ENCODE data around the gene ADGRD1. TPM values are rescaled to one million over a fixed set of nuclear protein-coding genes. Genes with fewer than 3 reads are reported as not detected.

The ADGRD1 gene
- total RNA-seq, 8 experiments from 2014 or later = 0.67 to 25.2 (median 2.9) TPM

GRCh38 chr12:131041216-131041967, 87.7 kb downstream of the ADGRD1 start:
- H3K4me3 ChIP-seq = no peak overlapping the region
- peak in 5 of 8 experiments; percentile 55 to 74 (median 67) for ATAC-seq (replicated peaks in 6 of 8)
- in situ Hi-C loops (cut with MboI; ENCODE audit: low pct_unique_long_range_greater_than_20kb in 2 of 9, low sequenced_read_pairs in 9 of 9, unreplicated experiment in 9 of 9) = no loop called here
- peak overlapping the region in 1 of 2 donors; percentile 3 for H3K27ac ChIP-seq
- peaks cover 31 to 35% of the 10 kb centered on the region in 2 donors for H3K4me1 ChIP-seq (replicated peaks in 1 of 2)
- 80 to 100% (median 85%) methylated on average over 1 to 14 of the region's 20 CpGs; no CpG with 5 or more reads in 3 of the 10 experiments for whole genome bisulfite sequencing, 10 experiments

DNA sequence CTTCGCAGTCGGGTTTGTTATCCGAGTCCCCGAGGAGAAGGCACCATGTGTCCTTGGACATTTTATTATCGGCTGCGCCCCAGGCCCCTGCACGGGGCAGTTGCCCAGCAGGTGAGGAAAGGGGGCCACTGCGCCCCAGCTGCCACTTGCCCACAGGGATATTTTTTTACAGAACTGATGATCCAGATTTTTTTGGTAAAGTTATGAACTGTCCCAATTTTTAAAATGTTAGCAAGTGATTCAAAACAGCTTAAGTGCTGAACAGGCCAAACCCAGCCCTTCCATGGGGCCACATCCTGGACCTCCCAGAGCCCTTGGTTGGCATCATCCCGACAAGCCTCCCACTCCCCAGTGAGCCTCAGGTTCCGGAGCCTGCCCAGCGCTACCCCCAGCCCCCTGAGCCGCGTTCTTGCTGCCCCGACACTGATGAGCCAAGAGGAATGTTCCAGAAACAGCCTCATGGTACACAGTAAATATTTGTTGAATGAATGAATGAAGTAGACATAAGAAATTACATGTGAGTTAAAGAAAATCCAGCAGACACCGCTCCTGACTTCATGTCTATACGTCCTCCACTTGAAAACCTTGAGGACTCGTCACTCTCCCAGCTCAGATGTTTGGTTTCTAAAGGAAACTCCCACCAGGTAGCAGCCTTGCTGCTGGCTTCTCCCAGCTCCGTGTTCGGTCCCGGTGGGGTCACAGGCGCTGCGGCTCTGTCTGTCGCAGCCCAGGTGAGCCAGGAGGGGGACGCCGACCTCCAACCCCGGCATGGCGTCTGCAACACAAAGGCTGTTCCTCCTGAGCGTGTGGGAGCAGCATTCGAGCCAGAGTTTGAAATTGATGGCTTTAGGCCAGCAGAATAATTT, 88.5 kb downstream of the ADGRD1 start:
- 50 to 88% (median 80%) methylated on average over 1 to 12 of the region's 29 CpGs; no CpG with 5 or more reads in 3 of the 10 experiments for WGBS, 10 experiments

GRCh38 chr12:131042834-131043245, 89.1 kb downstream of the ADGRD1 start:
- 20 to 100% (median 69%) methylated on average over 2 to 4 of the region's 14 CpGs; no CpG with 5 or more reads in 6 of the 10 experiments for whole genome bisulfite sequencing, 10 experiments
- Histone ChIP-seq H3K27ac (no peak overlapping the region), H3K4me3 (no peak overlapping the region), H3K4me1 (replicated peaks in 1 of 2) (peaks cover 37 to 41% of the 10 kb centered on the region in 2 donors)
- in situ Hi-C loops (cut with MboI; ENCODE audit: low pct_unique_long_range_greater_than_20kb in 2 of 9, low sequenced_read_pairs in 9 of 9, unreplicated experiment in 9 of 9) = no loop called here
- ATAC-seq (replicated peaks in 6 of 8) = peak in 1 of 8 experiments; percentile 67

More for the DNA sequence above, 88.5 kb downstream of the ADGRD1 start:
- Histone ChIP-seq H3K4me1 (replicated peaks in 1 of 2) (peaks cover 31 to 35% of the 10 kb centered on the region in 2 donors), H3K4me3 (no peak overlapping the region), H3K27ac (no peak overlapping the region)
- ATAC-seq (replicated peaks in 6 of 8) = no peak
- in situ Hi-C loops (cut with MboI; ENCODE audit: low pct_unique_long_range_greater_than_20kb in 2 of 9, low sequenced_read_pairs in 9 of 9, unreplicated experiment in 9 of 9) = no loop called here

DNA sequence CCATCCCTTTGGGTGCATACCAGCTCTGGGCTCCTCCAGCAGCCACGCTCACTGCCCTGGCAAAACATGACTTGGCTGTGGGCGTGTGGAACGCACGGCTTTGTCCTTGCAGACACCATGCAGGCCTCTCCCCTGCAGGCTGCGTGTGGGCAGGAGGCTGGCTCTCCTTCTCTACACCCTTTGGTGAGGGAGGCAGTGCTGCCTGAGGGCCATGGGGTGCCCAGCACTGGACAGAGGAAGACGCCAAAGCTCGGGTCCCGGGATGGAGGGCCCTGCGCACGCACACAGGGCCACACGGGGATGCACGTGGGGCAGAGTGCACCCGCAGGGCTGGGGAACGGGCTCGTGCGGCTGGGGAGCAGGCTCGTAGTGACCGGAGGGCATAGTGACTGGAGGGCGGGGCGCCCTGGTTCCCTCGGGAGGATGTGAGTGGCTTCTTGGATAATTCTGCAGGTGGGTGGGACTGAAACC, 89.7 kb downstream of the ADGRD1 start:
- no peak for ATAC-seq (replicated peaks in 6 of 8)

DNA sequence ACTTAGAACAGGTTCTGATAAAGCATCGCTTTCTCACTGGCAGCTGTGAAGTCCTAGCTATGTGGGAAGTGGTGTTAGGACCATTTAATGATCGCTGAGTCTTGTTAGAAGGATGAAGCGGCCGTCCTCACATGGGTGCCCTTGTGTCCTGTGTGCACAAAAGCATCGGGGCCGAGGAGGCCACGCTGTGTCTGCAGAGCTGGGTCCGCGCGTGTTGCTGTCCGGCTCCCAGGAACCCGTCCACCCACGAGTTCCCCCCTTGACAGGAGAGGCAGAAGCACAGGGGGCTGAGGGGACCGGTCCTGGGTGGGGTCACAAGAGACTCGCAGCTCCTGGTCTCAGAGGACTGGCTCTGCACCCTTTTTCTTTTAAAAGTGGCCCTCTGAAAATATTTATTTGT, 90.4 kb downstream of the ADGRD1 start:
- WGBS, 10 experiments = 40 to 100% (median 93%) methylated on average over 1 to 6 of the region's 15 CpGs; no CpG with 5 or more reads in 4 of the 10 experiments
- no peak for ATAC-seq (replicated peaks in 6 of 8)
- H3K27ac ChIP-seq = no peak overlapping the region
- H3K4me3 ChIP-seq = no peak overlapping the region
- H3K4me1 ChIP-seq (replicated peaks in 1 of 2) = peaks cover 39 to 44% of the 10 kb centered on the region in 2 donors
- in situ Hi-C loops (cut with MboI; ENCODE audit: low pct_unique_long_range_greater_than_20kb in 2 of 9, low sequenced_read_pairs in 9 of 9, unreplicated experiment in 9 of 9) = no loop called here

More for the DNA sequence above, 89.7 kb downstream of the ADGRD1 start:
- whole genome bisulfite sequencing, 10 experiments = 67 to 93% (median 83%) methylated on average over 1 to 5 of the region's 21 CpGs; no CpG with 5 or more reads in 7 of the 10 experiments
- in situ Hi-C loops (cut with MboI; ENCODE audit: low pct_unique_long_range_greater_than_20kb in 2 of 9, low sequenced_read_pairs in 9 of 9, unreplicated experiment in 9 of 9) = no loop called here
- Histone ChIP-seq H3K27ac (no peak overlapping the region), H3K4me3 (no peak overlapping the region), H3K4me1 (replicated peaks in 1 of 2) (peaks cover 40 to 47% of the 10 kb centered on the region in 2 donors)

DNA sequence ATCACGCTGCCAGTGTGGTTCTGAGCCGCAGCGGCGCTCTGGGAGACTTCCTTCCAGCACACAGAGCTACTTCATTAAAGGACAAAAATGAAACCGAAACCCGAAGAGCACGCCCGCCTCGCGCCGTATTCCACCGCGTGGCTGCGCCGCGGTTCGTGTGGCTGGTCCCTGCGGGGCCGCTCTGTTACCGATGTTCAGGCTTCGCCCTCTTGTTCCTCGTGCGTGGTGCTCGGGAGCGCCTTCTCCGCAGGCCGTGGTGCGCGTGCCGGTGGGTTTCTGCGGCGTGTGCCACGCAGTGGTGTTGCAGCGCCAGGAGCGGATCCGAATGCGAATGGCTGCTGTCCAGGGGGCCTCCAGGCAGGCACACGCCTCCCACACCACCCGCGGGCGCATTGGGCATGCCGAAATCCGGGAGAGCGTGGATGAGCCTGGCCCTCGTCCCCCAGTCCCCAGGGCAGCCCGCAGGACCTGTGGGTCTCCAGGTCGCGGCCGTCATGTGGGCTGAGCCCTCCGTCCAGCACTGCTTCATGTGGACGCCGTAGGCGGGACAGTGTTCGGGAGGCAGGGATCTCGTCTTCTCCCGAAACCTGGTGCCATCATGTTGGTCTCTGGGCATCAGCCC, 91.2 kb downstream of the ADGRD1 start:
- 100% methylated on average over 3 of the region's 56 CpGs; no CpG with 5 or more reads in 9 of the 10 experiments for WGBS, 10 experiments
- no peak overlapping the region for H3K27ac ChIP-seq
- no peak for ATAC-seq (replicated peaks in 6 of 8)
- H3K4me1 ChIP-seq (replicated peaks in 1 of 2) = peaks cover 36 to 44% of the 10 kb centered on the region in 2 donors
- in situ Hi-C loops (cut with MboI; ENCODE audit: low pct_unique_long_range_greater_than_20kb in 2 of 9, low sequenced_read_pairs in 9 of 9, unreplicated experiment in 9 of 9) = no loop called here
- no peak overlapping the region for H3K4me3 ChIP-seq

DNA sequence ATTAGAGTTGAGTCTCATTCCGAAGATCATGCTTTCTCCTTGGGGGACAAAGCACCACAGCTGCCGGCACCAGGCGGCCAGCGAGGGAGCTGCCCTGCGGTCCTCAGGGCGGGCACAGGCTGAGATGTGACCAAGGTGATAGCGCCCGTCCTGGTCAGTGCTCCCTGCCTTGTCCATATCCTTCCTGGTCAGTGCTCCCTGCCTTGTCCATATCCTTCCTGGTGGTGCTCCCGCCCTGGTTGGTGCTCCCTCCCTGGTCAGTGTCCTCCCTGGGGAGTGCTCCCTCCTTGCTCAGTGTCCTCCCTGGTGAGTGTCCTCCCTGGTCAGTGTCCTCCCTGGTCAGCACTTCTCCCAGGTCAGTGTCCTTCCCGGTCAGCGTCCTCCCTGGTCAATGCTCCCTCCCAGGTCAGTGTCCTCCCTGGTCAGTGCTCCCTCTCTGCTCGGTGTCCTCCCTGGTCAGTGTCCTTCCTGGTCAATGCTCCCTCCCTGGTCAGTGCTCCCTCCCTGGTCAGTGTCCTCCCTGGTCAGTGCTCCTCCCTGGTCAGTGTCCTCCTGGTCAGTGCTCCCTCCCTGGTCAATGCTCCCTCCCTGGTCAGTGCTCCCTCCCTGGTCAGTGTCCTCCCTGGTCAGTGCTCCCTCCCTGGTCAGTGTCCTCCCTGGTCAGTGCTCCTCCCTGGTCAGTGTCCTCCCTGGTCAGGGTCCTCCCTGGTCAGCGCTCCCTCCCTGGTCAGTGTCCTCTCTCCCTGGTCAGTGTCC, 92.2 kb downstream of the ADGRD1 start:
- Histone ChIP-seq H3K27ac (no peak overlapping the region), H3K4me3 (no peak overlapping the region), H3K4me1 (replicated peaks in 1 of 2) (peaks cover 33 to 41% of the 10 kb centered on the region in 2 donors)
- WGBS, 10 experiments = 80 to 100% (median 87%) methylated on average over 1 to 8 of the region's 13 CpGs; no CpG with 5 or more reads in 6 of the 10 experiments
- ATAC-seq (replicated peaks in 6 of 8) = no peak
- in situ Hi-C loops (cut with MboI; ENCODE audit: low pct_unique_long_range_greater_than_20kb in 2 of 9, low sequenced_read_pairs in 9 of 9, unreplicated experiment in 9 of 9) = no loop called here

GRCh38 chr12:131046813-131047788, 93.4 kb downstream of the ADGRD1 start:
- H3K4me3 ChIP-seq = no peak overlapping the region
- in situ Hi-C loops (cut with MboI; ENCODE audit: low pct_unique_long_range_greater_than_20kb in 2 of 9, low sequenced_read_pairs in 9 of 9, unreplicated experiment in 9 of 9) = no loop called here
- ATAC-seq (replicated peaks in 6 of 8) = peak in 7 of 8 experiments; percentile 12 to 80 (median 66)
- H3K27ac ChIP-seq = peak overlapping the region in 1 of 2 donors; percentile 53
- WGBS, 10 experiments = 80 to 95% (median 84%) methylated on average over 1 to 5 of the region's 19 CpGs; no CpG with 5 or more reads in 7 of the 10 experiments
- H3K4me1 ChIP-seq (replicated peaks in 1 of 2) = peaks cover 22 to 29% of the 10 kb centered on the region in 2 donors

DNA sequence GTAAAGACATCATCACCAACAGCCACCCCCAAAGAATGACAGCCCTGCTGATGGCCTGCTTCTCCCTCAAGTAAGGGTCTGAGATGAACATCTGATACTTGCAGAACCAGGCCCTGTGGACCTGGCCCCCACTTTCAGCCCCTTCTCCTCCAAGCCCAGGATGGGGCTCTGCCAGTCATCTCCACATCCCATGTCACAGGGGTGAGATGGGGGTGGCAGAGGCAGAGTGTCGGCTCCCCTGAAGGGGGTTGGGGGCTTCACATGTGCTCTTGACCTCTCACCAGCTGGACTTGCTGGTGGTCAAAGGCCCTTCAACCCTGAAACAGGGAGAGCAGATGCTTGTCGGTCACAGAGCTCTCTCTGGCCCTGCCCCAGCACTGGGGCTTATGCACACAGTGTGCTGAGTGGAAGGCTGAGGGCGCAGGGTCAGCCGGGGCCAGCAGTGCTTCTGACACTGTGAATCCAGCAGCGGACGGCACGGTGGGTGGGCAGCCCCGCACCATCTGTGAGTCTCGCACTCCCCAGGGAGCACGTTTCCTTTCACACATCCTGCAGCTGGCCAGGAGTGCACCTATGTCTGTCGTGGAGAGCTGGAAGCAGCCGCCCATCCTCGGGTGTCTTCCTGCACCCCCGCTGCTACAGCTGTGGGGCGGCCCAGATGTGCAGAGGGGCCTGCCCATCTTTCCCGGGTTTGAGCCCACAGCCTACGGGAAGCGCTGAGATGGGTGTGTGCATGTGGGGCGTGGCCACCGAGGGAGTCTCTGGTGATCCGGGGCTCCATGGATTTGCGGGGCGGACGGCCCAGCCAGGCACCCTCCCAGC, 94.3 kb downstream of the ADGRD1 start:
- ATAC-seq (replicated peaks in 6 of 8) = peak; percentile 14 to 82 (median 65)
- WGBS, 10 experiments = 0 to 89% (median 53%) methylated on average over 1 to 7 of the region's 24 CpGs; no CpG with 5 or more reads in 5 of the 10 experiments
- H3K4me1 ChIP-seq (replicated peaks in 1 of 2) = peaks cover 28 to 29% of the 10 kb centered on the region in 2 donors
- peak overlapping the region; percentile 47 to 53 for H3K27ac ChIP-seq
- in situ Hi-C loops (cut with MboI; ENCODE audit: low pct_unique_long_range_greater_than_20kb in 2 of 9, low sequenced_read_pairs in 9 of 9, unreplicated experiment in 9 of 9) = no loop called here
- no peak overlapping the region for H3K4me3 ChIP-seq

DNA sequence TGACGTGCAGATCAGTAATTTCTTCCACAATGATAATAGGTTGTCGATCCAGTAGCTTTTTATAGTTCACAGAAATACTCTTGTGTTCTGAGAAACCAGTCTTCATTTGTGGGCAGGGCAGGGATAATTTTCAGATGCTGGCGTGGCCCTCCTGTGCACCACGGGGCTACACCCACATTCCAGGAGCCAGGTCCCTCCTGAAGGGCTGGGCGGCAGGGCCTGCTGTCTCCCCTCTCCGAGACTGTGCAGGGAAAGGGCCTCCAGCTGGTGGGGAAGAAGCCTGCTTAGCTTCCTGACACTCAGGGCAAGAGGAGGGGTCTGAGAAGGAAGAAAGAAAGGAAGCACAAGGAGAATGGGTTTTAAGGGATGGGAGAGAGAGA, 94.9 kb downstream of the ADGRD1 start:
- peaks cover 31 to 32% of the 10 kb centered on the region in 2 donors for H3K4me1 ChIP-seq (replicated peaks in 1 of 2)
- peak overlapping the region in 1 of 2 donors; percentile 47 for H3K27ac ChIP-seq
- ATAC-seq (replicated peaks in 6 of 8) = peak in 1 of 8 experiments; percentile 60
- in situ Hi-C loops (cut with MboI; ENCODE audit: low pct_unique_long_range_greater_than_20kb in 2 of 9, low sequenced_read_pairs in 9 of 9, unreplicated experiment in 9 of 9) = no loop called here
- no peak overlapping the region for H3K4me3 ChIP-seq
- WGBS, 10 experiments = 0 to 100% (median 54%) methylated on average over 1 to 5 of the region's 6 CpGs; no CpG with 5 or more reads in 2 of the 10 experiments
